ENCODE measurements around the gene MAGI2.

MAGI2 gene

DNA sequence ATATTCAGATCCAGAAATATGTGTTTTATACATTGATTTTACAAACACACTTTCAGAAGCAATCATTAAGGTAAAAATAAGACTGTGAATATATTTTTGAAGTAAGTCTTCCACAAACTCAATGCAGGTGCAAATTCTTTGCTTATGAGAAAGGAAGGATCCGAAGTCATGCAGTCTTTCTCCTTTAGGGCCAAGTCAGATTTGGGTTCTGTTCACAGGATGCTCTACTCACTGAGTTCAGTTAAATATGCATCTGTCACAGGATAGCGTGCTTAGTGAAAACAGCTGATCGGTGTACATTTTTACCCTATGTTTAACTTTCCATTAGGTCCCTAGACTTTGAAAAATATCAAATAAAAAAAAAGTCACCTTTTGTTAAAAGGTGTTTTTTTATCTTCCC is 1046.4 kb downstream of the MAGI2 start:
- Histone ChIP-seq H3K27me3 (replicated peaks) (no peaks in the 10 kb centered on the region), H3K36me3 (replicated peaks) (no peaks in the 10 kb centered on the region), H3K4me3 (ENCODE audit: low read depth, low read length) (no peak overlapping the region), H3K27ac (no peak overlapping the region)
- TF ChIP-seq, protein P1, sequence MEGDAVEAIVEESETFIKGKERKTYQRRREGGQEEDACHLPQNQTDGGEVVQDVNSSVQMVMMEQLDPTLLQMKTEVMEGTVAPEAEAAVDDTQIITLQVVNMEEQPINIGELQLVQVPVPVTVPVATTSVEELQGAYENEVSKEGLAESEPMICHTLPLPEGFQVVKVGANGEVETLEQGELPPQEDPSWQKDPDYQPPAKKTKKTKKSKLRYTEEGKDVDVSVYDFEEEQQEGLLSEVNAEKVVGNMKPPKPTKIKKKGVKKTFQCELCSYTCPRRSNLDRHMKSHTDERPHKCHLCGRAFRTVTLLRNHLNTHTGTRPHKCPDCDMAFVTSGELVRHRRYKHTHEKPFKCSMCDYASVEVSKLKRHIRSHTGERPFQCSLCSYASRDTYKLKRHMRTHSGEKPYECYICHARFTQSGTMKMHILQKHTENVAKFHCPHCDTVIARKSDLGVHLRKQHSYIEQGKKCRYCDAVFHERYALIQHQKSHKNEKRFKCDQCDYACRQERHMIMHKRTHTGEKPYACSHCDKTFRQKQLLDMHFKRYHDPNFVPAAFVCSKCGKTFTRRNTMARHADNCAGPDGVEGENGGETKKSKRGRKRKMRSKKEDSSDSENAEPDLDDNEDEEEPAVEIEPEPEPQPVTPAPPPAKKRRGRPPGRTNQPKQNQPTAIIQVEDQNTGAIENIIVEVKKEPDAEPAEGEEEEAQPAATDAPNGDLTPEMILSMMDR (IDR thresholded peaks at IDR 0.05; ENCODE audit: low read depth, low read length, missing control alignments): no peak
- DNase-seq: no peak
- in situ Hi-C loops (cut with HindIII; ENCODE audit: low pct_ligation_motif_present, low sequenced_read_pairs): no loop called here

GRCh38 chr7:78406531-78406930 is 1046.9 kb downstream of the MAGI2 start:
- in situ Hi-C loops (cut with HindIII; ENCODE audit: low pct_ligation_motif_present, low sequenced_read_pairs): no loop called here
- Histone ChIP-seq H3K27me3 (replicated peaks) (no peaks in the 10 kb centered on the region), H3K36me3 (replicated peaks) (no peaks in the 10 kb centered on the region), H3K4me3 (ENCODE audit: low read depth, low read length) (no peak overlapping the region), H3K27ac (no peak overlapping the region)
- DNase-seq: no peak
- TF ChIP-seq, protein P1 (IDR thresholded peaks at IDR 0.05; ENCODE audit: low read depth, low read length, missing control alignments): no peak

DNA sequence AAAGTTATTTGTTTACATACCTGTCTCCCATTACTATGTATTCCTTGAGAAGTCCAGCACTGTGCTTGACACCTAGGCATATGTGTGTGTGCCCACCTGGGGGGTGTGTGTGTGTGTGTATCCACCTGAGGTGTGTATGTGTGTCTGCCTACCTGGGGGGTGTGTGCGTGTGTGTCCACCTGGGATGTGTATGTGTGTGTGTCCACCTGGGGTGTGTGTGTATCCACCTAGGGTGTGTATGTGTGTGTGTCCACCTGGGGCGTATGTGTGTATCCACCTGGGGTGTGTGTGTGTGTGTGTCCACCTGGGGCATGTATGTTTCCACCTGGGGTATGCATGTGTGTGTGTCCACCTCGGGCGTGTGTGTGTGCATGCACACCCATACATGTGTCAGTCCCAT is 1051.4 kb downstream of the MAGI2 start:
- Histone ChIP-seq H3K27me3 (replicated peaks) (no peaks in the 10 kb centered on the region), H3K27ac (no peak overlapping the region), H3K36me3 (replicated peaks) (no peaks in the 10 kb centered on the region), H3K4me3 (ENCODE audit: low read depth, low read length) (no peak overlapping the region)
- no peak for DNase-seq
- in situ Hi-C loops (cut with HindIII; ENCODE audit: low pct_ligation_motif_present, low sequenced_read_pairs): no loop called here
- TF ChIP-seq, protein P1 (IDR thresholded peaks at IDR 0.05; ENCODE audit: low read depth, low read length, missing control alignments): no peak

DNA sequence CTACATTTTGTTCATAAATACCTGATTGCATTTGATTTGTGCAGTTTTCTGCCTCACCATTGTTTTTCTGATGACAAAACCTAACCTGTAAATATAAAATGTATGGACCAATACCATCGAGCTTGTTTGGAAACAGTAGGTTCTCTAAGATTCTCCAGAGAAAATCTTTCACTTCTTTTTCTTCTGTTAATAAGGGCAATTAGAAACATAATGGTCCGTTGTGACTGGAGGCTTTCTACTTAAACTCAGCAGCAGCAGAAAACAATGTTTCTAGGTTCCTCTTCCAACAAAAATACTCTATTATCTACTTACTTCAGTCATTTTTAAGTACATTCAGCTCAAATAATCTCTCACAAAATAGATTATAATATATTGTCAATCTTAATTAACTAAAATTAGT is 1053.4 kb downstream of the MAGI2 start:
- Histone ChIP-seq H3K4me3 (ENCODE audit: low read depth, low read length) (no peak overlapping the region), H3K36me3 (replicated peaks) (no peaks in the 10 kb centered on the region), H3K27ac (no peak overlapping the region), H3K27me3 (replicated peaks) (no peaks in the 10 kb centered on the region)
- TF ChIP-seq, protein P1 (IDR thresholded peaks at IDR 0.05; ENCODE audit: low read depth, low read length, missing control alignments): no peak
- in situ Hi-C loops (cut with HindIII; ENCODE audit: low pct_ligation_motif_present, low sequenced_read_pairs): no loop called here
- no peak for DNase-seq

GRCh38 chr7:78399033-78399769 is 1054.3 kb downstream of the MAGI2 start:
- Histone ChIP-seq H3K4me3 (ENCODE audit: low read depth, low read length) (no peak overlapping the region), H3K27ac (no peak overlapping the region), H3K27me3 (replicated peaks) (no peaks in the 10 kb centered on the region), H3K36me3 (replicated peaks) (no peaks in the 10 kb centered on the region)
- in situ Hi-C loops (cut with HindIII; ENCODE audit: low pct_ligation_motif_present, low sequenced_read_pairs): no loop called here
- no peak for DNase-seq
- TF ChIP-seq, protein P1 (IDR thresholded peaks at IDR 0.05; ENCODE audit: low read depth, low read length, missing control alignments): no peak

- in situ Hi-C loops (cut with HindIII; ENCODE audit: low pct_ligation_motif_present, low sequenced_read_pairs): no loop called here
- TF ChIP-seq, protein P1 (IDR thresholded peaks at IDR 0.05; ENCODE audit: low read depth, low read length, missing control alignments): no peak
Measured at GRCh38 chr7:78398576-78398975, 1054.9 kb downstream of the MAGI2 start.

More at GRCh38 chr7:78398576-78398975, 1054.9 kb downstream of the MAGI2 start:
- DNase-seq: no peak
- H3K4me3 ChIP-seq (ENCODE audit: low read depth, low read length): no peak overlapping the region
- H3K27ac ChIP-seq: no peak overlapping the region
- no peaks in the 10 kb centered on the region for H3K27me3 ChIP-seq (replicated peaks)
- H3K36me3 ChIP-seq (replicated peaks): no peaks in the 10 kb centered on the region
